ENCODE data around the gene GSG1. TPM values are rescaled to one million over a fixed set of nuclear protein-coding genes. Genes with fewer than 3 reads are reported as not detected.

GSG1 gene
- total RNA-seq = 6.3 TPM
- polyA plus RNA-seq (ENCODE audit: insufficient read depth in 1 of 8, insufficient read length in 8 of 8, low replicate concordance in 1 of 8) = 10 to 100 TPM in 5 of 8 donors, 1 to 10 TPM in 3; 5.5 to 23.3 (median 11.3) TPM
- long read RNA-seq, donor 1, partial matches to known transcripts = 0 of 3 reads
- long read RNA-seq, donor 1, other reads (novel, unspliced or antisense) = 0 of 3 reads
- long read RNA-seq, donor 2 = 0 reads
- long read RNA-seq, donor 3, transcript GSG1-201 (6 exons, 2,390 nt) = major isoform, 5 of 6 reads
- long read RNA-seq, donor 3, partial matches to known transcripts = 0 of 6 reads
- long read RNA-seq, donor 3, other reads (novel, unspliced or antisense) = 0 of 6 reads
- long read RNA-seq, donor 4, partial matches to known transcripts = 0 of 2 reads
- long read RNA-seq, donor 4, other reads (novel, unspliced or antisense) = 0 of 2 reads
- long read RNA-seq, donor 5, transcript GSG1-203 (6 exons, 1,628 nt) = major isoform, 5 of 5 reads
- long read RNA-seq, donor 5, partial matches to known transcripts = 0 of 5 reads
- long read RNA-seq, donor 5, other reads (novel, unspliced or antisense) = 0 of 5 reads
- long read RNA-seq, donor 6, transcript GSG1-203 (6 exons, 1,628 nt) = major isoform, 14 of 20 reads
- long read RNA-seq, donor 6, transcript GSG1-201 (6 exons, 2,390 nt) = minor isoform, 6 of 20 reads
- long read RNA-seq, donor 6, partial matches to known transcripts = 0 of 20 reads
- long read RNA-seq, donor 6, other reads (novel, unspliced or antisense) = 0 of 20 reads
- long read RNA-seq, donor 7, partial matches to known transcripts = 0 of 5 reads
- long read RNA-seq, donor 7, other reads (novel, unspliced or antisense) = 0 of 5 reads
- long read RNA-seq, donor 8 = 0 reads
- long read RNA-seq, donor 9, partial matches to known transcripts = 0 of 1 reads
- long read RNA-seq, donor 9, other reads (novel, unspliced or antisense) = 0 of 1 reads
- long read RNA-seq, donor 10, partial matches to known transcripts = 0 of 5 reads
- long read RNA-seq, donor 10, other reads (novel, unspliced or antisense) = 0 of 5 reads
- long read RNA-seq, donor 11, partial matches to known transcripts = 0 of 1 reads
- long read RNA-seq, donor 11, other reads (novel, unspliced or antisense) = 0 of 1 reads

DNA sequence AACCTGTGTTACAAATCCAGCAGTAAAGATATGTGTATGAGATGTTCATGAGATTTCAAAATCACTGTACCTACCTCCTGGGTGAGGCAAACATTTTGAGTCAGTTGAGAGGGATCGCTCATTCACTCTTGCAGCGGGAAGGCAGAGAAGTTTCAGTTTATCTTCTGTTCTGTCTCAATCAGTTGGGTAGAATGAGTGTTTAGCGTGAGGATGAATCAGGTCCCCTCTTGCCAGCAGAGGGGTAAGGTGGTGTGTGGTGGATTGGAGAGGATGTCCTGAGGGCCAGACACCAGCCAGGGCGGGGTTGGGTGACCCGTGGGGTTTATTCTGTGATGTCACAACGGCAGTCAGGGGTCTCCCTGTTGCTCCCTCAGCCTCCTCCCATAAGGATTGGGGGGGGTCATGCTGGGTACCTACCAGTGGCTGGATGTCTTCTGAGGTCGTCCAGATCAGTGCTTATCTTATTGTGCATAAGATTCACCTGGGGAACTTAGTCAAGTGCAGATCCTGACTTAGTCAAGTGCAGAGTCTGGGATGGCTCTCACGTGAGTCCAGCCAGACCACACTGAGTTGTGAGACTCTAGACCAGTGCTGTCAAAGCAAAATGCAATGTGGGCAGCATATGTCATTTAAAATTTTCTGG lies at the start of gene GSG1:
GSG1 (minus strand) TSS at position 277 of the 643 bp plus-strand sequence; CDS start at position 122, 155 bp downstream.
- Histone ChIP-seq H3K4me3 (ENCODE audit: low read length) (no peak within 1 kb of the TSS), H3K36me3 (ENCODE audit: control insufficient read depth, insufficient read depth, low read length) (no peaks in the 10 kb centered on the region), H3K9me3 (replicated peaks; ENCODE audit: control insufficient read depth, low read depth, low read length) (peaks cover 3% of the 10 kb centered on the region), H3K27ac (ENCODE audit: low read length) (peak within 1 kb of the TSS; percentile 92), H3K4me1 (ENCODE audit: control insufficient read depth, insufficient read depth, low read length) (peaks cover 34% of the 10 kb centered on the region), H3K27me3 (ENCODE audit: control insufficient read depth, insufficient read depth, low read length) (no peaks in the 10 kb centered on the region)
- no peak for DNase-seq
- WGBS (ENCODE audit: insufficient coverage) = 90% methylated on average over 5 of the region's 8 CpGs

DNA sequence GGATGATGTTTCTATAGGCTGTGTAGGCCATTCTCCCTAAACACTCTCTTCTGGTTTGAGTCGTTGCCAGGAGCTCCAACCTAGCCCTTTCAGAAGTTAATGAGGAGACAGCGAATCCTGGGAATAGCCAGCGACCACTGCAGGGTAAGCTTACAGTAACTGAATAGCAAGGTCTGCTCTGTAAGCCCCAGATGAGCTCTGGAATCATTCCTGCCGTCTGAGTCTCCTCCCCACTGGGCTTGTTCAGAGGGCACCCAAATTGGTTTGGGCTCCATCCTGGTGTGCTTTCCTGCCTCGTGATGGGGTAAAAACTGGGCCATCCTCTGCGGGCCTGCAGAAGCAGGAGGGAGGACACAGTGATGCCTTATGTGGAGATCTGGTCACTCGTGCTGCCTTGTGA lies 49.7 kb upstream of the GSG1 start:
- DNase-seq = no peak

GRCh38 chr12:13152756-13153155 lies 49.3 kb upstream of the GSG1 start:
- H3K27me3 ChIP-seq (ENCODE audit: control insufficient read depth, insufficient read depth, low read length) = no peaks in the 10 kb centered on the region
- H3K9me3 ChIP-seq (replicated peaks; ENCODE audit: control insufficient read depth, low read depth, low read length) = peaks cover 3% of the 10 kb centered on the region
- DNase-seq = no peak
- no peak overlapping the region for H3K4me3 ChIP-seq (ENCODE audit: low read length)
- peaks cover 13% of the 10 kb centered on the region for H3K4me1 ChIP-seq (ENCODE audit: control insufficient read depth, insufficient read depth, low read length)
- no peaks in the 10 kb centered on the region for H3K36me3 ChIP-seq (ENCODE audit: control insufficient read depth, insufficient read depth, low read length)
- WGBS (ENCODE audit: insufficient coverage) = no CpG with 5 or more reads among the region's 6 CpGs
- no peak overlapping the region for H3K27ac ChIP-seq (ENCODE audit: low read length)

More for the DNA sequence above, 49.7 kb upstream of the GSG1 start:
- Histone ChIP-seq H3K4me3 (ENCODE audit: low read length) (no peak overlapping the region), H3K27ac (ENCODE audit: low read length) (no peak overlapping the region), H3K4me1 (ENCODE audit: control insufficient read depth, insufficient read depth, low read length) (peaks cover 10% of the 10 kb centered on the region), H3K36me3 (ENCODE audit: control insufficient read depth, insufficient read depth, low read length) (no peaks in the 10 kb centered on the region), H3K9me3 (replicated peaks; ENCODE audit: control insufficient read depth, low read depth, low read length) (peaks cover 3% of the 10 kb centered on the region), H3K27me3 (ENCODE audit: control insufficient read depth, insufficient read depth, low read length) (no peaks in the 10 kb centered on the region)
- WGBS (ENCODE audit: insufficient coverage) = 82% methylated on average over 4 of the region's 7 CpGs

GRCh38 chr12:13152281-13152680 lies 48.8 kb upstream of the GSG1 start:
- H3K4me1 ChIP-seq (ENCODE audit: control insufficient read depth, insufficient read depth, low read length) = peaks cover 13% of the 10 kb centered on the region
- H3K4me3 ChIP-seq (ENCODE audit: low read length) = no peak overlapping the region
- WGBS (ENCODE audit: insufficient coverage) = no CpG with 5 or more reads among the region's 1 CpG
- DNase-seq = peak; percentile 87
- peaks cover 3% of the 10 kb centered on the region for H3K9me3 ChIP-seq (replicated peaks; ENCODE audit: control insufficient read depth, low read depth, low read length)
- no peaks in the 10 kb centered on the region for H3K27me3 ChIP-seq (ENCODE audit: control insufficient read depth, insufficient read depth, low read length)
- peak overlapping the region; percentile 33 for H3K27ac ChIP-seq (ENCODE audit: low read length)
- H3K36me3 ChIP-seq (ENCODE audit: control insufficient read depth, insufficient read depth, low read length) = no peaks in the 10 kb centered on the region

DNA sequence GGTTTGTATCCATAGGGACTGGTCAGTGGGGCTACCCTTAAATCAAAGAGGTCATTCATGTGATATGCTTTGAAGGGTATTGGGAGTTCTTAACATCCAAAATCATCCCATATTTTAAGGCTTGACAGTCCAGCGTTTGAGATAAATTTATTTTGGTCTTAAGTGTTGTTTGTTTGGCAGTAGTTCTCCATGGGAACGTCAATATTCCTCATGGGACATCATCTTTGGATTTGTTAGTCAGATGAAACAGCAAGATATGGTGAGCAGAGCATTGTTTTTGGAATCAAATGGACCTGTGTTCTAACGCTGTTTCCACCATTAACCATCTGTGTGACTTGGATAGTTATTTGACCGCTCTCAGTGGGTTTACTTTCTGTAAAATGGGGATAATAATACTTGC lies 45.9 kb upstream of the GSG1 start:
- peak; percentile 89 for DNase-seq
- peaks cover 3% of the 10 kb centered on the region for H3K9me3 ChIP-seq (replicated peaks; ENCODE audit: control insufficient read depth, low read depth, low read length)
- H3K27ac ChIP-seq (ENCODE audit: low read length) = peak overlapping the region; percentile 57
- H3K4me3 ChIP-seq (ENCODE audit: low read length) = no peak overlapping the region
- H3K27me3 ChIP-seq (ENCODE audit: control insufficient read depth, insufficient read depth, low read length) = no peaks in the 10 kb centered on the region
- 29% methylated on average over 1 of the region's 4 CpGs for WGBS (ENCODE audit: insufficient coverage)
- no peaks in the 10 kb centered on the region for H3K36me3 ChIP-seq (ENCODE audit: control insufficient read depth, insufficient read depth, low read length)
- peaks cover 13% of the 10 kb centered on the region for H3K4me1 ChIP-seq (ENCODE audit: control insufficient read depth, insufficient read depth, low read length)

DNA sequence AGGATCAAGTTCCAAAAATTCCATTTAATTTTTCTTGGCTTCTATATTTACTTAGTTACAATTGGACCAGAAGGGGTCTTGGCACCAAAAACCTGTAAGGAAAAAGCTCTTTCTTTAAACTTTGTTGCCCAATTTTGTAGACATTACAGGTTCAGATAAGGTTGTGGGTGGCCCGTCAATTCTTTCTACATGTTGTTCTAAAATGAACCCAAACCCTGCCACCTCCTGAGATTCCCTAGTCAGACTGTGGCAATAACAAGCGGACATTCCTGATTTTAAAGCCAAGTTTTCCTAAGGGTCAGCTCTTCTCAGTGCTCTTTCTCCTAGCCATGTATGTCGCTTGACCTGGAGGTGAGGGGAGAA lies 45.0 kb upstream of the GSG1 start:
- peaks cover 13% of the 10 kb centered on the region for H3K4me1 ChIP-seq (ENCODE audit: control insufficient read depth, insufficient read depth, low read length)
- 83% methylated on average over 1 of the region's 3 CpGs for WGBS (ENCODE audit: insufficient coverage)
- DNase-seq = no peak
- H3K27ac ChIP-seq (ENCODE audit: low read length) = peak overlapping the region; percentile 57
- H3K36me3 ChIP-seq (ENCODE audit: control insufficient read depth, insufficient read depth, low read length) = no peaks in the 10 kb centered on the region
- no peak overlapping the region for H3K4me3 ChIP-seq (ENCODE audit: low read length)
- no peaks in the 10 kb centered on the region for H3K27me3 ChIP-seq (ENCODE audit: control insufficient read depth, insufficient read depth, low read length)
- H3K9me3 ChIP-seq (replicated peaks; ENCODE audit: control insufficient read depth, low read depth, low read length) = peaks cover 3% of the 10 kb centered on the region

DNA sequence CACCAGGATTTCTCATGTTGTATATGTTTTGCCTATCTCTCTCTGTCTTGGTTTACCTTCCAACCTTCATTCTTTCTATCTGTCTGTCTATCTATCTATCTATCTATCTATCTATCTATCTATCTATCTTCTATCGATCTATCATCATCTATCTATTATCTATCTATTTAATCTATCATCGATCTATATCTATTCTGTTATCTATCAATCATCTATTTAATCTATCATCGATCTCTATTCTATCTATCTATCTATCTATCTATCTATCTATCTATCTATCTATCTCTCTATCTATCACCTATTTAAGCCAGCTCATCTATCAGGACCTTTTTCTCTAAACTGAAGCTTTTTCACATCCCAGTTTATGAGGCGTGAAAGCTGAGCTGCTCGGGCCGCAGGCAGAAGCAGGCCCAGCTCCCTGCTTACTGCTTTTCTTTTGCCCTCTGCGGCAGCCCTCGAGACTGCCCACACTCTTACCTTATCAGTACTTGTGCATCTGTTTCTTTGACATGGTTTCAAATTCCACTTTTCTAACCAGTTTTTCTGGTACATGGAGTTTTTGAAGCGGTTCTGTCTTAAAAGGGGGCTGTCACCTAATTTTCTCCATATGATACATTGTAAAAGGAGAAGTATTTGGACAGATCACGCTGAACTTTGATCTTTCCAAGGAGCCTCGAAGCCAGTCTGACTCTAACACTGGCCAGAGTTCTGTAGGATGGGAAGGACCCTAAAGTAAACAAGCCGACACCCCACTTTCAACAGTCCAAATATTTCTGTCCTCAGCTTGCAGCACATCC lies 44.4 kb upstream of the GSG1 start:
- Histone ChIP-seq H3K27me3 (ENCODE audit: control insufficient read depth, insufficient read depth, low read length) (no peaks in the 10 kb centered on the region), H3K27ac (ENCODE audit: low read length) (no peak overlapping the region), H3K36me3 (ENCODE audit: control insufficient read depth, insufficient read depth, low read length) (no peaks in the 10 kb centered on the region), H3K9me3 (replicated peaks; ENCODE audit: control insufficient read depth, low read depth, low read length) (peaks cover 3% of the 10 kb centered on the region), H3K4me3 (ENCODE audit: low read length) (no peak overlapping the region), H3K4me1 (ENCODE audit: control insufficient read depth, insufficient read depth, low read length) (peaks cover 8% of the 10 kb centered on the region)
- DNase-seq = peak; percentile 77
- 63% methylated on average over 4 of the region's 12 CpGs for WGBS (ENCODE audit: insufficient coverage)

DNA sequence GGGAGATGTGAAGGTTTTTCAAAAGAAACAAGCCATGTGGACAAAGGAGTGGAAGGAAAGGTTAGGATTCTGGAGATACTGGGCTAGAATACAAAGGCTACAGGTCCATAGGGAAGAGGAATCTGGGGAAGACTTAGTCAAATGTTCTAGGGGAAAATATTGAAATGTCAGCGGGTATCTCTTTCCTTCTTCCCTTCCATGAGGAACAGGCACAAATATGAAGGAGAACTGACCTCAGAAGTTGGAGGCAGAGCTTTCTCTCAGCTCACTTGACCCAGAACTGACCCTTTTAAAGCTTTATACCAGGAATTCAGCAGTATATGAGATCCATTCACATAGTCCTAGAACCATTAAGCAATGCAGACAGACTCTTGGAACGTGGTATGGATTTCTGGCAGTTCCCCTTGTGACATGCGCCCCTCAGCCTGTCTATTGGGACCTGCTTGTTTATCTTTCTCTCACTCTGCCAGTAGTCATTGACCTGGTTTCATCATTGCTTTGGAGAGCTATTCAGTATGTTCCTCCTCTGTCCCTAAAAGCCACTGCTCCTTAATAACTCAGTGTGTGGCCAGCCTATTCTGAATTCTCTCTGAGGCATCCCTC lies 43.0 kb upstream of the GSG1 start:
- Histone ChIP-seq H3K4me3 (ENCODE audit: low read length) (no peak overlapping the region), H3K4me1 (ENCODE audit: control insufficient read depth, insufficient read depth, low read length) (peaks cover 8% of the 10 kb centered on the region), H3K27me3 (ENCODE audit: control insufficient read depth, insufficient read depth, low read length) (no peaks in the 10 kb centered on the region), H3K9me3 (replicated peaks; ENCODE audit: control insufficient read depth, low read depth, low read length) (peaks cover under 1% of the 10 kb centered on the region), H3K27ac (ENCODE audit: low read length) (no peak overlapping the region), H3K36me3 (ENCODE audit: control insufficient read depth, insufficient read depth, low read length) (no peaks in the 10 kb centered on the region)
- DNase-seq = peak; percentile 48
- 57% methylated on average over 2 of the region's 3 CpGs for WGBS (ENCODE audit: insufficient coverage)

- H3K4me1 ChIP-seq (ENCODE audit: control insufficient read depth, insufficient read depth, low read length) = peaks cover 8% of the 10 kb centered on the region
- 80% methylated on average over 1 of the region's 2 CpGs for WGBS (ENCODE audit: insufficient coverage)
- H3K9me3 ChIP-seq (replicated peaks; ENCODE audit: control insufficient read depth, low read depth, low read length) = peaks cover 5% of the 10 kb centered on the region
- H3K27ac ChIP-seq (ENCODE audit: low read length) = no peak overlapping the region
- H3K27me3 ChIP-seq (ENCODE audit: control insufficient read depth, insufficient read depth, low read length) = no peaks in the 10 kb centered on the region
- DNase-seq = no peak
- no peak overlapping the region for H3K4me3 ChIP-seq (ENCODE audit: low read length)
- no peaks in the 10 kb centered on the region for H3K36me3 ChIP-seq (ENCODE audit: control insufficient read depth, insufficient read depth, low read length)
These were observed 40.9 kb upstream of the GSG1 start for GRCh38 chr12:13144266-13144828.
